D721Med (cell line): ENCODE measurements around the gene LIMCH1.

Experiments
- DNase-seq: peaks from one replicate; pipeline ENCODE4 v3.0.0; 2011; ENCODE audit warnings: low spot score; ENCODE audit not compliant: insufficient read length
- FAIRE-seq: peaks from 2 replicates; lab custom pipeline; 2011; peaks lifted over from hg19 to GRCh38; lab: Jason Lieb, UNC
- TF ChIP-seq, protein P1 (sequence below): IDR thresholded peaks from 2 replicates; pipeline ENCODE4 v1.5.1; 2012; ENCODE audit warnings: mild to moderate bottlenecking, control low read depth; ENCODE audit not compliant: insufficient read depth; ENCODE audit errors: missing control alignments

The LIMCH1 gene

DNA sequence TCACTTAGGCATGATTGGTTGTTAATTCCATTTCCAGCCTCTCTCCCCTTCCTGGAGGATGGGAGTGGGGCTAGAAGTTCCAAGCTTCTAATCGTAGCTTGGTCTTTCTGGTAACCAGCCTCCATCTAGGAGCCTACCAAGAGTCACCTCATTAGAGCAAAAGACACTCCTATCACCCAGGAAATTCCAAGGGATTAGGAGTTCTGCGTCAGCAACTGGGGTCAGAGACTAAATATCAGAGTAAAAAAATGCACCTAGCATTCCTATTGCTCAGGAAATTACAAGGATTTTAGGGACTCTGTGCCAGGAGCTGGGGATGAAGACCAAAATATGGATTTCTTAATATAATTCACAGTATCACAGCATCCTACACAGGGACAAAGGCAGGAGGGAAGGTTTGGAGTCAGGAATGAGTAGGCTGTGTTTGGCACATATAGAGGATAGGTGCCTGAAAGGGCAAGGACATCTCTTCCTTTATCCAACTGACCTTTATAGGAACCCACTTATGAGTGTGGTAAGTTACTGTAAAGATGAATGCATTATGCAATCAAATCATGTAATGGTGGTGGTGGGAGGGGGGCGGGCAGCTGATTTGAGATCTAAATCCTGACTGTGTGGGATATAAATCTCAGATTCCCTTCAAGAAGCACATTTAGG, 30.5 kb upstream of the LIMCH1 start:
- no peak for DNase-seq
- FAIRE-seq: no peak
- TF ChIP-seq, protein P1, sequence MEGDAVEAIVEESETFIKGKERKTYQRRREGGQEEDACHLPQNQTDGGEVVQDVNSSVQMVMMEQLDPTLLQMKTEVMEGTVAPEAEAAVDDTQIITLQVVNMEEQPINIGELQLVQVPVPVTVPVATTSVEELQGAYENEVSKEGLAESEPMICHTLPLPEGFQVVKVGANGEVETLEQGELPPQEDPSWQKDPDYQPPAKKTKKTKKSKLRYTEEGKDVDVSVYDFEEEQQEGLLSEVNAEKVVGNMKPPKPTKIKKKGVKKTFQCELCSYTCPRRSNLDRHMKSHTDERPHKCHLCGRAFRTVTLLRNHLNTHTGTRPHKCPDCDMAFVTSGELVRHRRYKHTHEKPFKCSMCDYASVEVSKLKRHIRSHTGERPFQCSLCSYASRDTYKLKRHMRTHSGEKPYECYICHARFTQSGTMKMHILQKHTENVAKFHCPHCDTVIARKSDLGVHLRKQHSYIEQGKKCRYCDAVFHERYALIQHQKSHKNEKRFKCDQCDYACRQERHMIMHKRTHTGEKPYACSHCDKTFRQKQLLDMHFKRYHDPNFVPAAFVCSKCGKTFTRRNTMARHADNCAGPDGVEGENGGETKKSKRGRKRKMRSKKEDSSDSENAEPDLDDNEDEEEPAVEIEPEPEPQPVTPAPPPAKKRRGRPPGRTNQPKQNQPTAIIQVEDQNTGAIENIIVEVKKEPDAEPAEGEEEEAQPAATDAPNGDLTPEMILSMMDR: no peak

DNA sequence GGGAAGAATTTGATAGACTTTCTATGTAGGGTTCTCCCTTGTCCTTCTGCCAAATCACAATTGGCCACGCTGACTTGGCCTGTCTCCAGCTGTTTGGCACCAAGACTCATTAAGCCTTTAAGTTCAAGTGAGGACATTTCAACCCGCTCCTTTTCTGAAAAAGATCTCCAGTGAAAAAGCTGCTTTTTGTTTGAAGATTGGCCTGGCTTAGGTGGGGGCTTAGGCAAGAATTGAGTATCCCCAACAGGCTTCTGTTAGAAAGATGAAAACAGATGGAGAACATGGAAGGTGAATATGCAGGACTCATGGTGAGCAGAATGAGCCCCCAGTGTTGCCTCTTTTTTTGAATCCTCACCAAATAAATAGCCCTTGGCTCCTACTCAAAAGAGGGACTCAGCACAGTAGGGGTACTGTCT, 28.5 kb upstream of the LIMCH1 start:
- no peak for DNase-seq

DNA sequence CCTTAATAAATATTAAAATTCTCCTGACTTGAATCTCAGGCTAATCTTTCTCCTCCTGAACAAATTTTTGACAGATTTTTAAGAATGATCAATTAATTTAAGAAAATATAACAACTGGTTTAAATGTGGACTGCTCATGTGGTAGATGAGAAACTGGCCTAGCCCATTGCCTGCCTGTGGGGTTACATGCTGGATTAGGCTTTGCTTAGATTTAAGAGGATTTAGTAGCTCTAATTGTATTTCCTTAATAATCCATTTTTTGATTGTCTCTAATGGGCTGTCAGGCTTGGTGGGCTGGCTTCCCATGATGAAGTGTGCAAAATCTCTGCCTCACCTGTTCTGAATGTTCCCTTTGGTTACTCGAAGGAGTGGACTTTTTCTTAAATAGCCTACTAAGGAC, 27.8 kb upstream of the LIMCH1 start:
- TF ChIP-seq, protein P1: no peak
- FAIRE-seq (peak; percentile 58), DNase-seq (peak; percentile 52)

More for the DNA sequence above, 28.5 kb upstream of the LIMCH1 start:
- no peak for FAIRE-seq
- TF ChIP-seq, protein P1: no peak

DNA sequence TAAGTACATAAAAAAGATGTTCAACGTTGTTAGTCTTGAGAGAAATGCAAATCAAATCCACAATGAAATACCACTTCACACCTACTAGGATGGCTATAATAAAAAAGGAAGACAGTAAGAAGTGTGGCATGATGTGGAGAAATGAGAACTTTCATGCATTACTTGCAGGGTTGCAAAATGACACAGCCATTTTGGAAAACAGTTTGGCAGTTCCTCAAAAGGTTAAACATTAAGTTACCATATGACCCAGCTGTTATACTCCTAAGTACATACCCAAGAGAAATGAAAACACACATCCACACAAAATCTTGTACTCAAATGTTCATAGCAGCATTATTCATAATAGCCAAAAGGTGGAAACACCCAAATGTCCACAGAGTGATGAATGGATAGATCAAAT, 25.8 kb upstream of the LIMCH1 start:
- FAIRE-seq (no peak), DNase-seq (no peak)
- TF ChIP-seq, protein P1: no peak

DNA sequence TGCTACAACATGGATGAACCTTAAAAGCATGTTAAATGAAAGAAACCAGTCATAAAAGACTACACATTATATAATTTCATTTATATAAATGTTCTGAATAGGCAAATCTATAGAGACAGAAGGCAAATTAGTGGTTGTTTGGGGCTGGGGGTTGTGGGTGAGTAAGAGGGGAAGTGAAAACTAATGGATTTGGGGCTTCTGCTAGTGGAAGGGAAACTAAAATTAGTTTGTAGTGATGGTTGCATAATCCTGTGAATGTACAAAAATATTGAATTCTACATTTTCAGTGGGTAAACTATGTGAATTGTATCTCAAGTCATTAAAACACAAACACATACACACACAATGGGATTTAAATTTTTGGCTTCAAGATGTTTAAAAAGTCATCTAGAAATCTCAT, 25.4 kb upstream of the LIMCH1 start:
- TF ChIP-seq, protein P1: no peak
- FAIRE-seq (no peak), DNase-seq (no peak)

DNA sequence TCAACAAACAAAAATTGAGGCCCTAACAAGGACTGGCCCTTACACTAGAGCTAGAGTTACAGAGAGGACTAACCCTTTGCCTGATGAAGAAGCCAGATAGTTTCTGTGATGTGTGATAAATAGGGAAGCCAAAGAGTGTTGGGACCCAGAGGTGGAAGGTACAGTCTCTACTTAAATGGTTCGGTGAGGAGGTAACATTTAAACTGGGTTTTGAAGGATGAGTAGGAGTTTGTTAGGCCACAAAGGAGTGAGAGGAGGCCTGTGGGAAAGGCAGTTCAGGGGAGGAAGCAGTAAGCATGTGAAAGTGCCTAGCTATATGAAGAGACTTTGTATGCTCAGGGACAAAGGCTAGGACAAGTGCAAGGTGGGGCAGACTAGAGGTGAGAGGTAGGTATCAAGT, 23.8 kb upstream of the LIMCH1 start:
- TF ChIP-seq, protein P1: no peak
- FAIRE-seq: no peak

DNA sequence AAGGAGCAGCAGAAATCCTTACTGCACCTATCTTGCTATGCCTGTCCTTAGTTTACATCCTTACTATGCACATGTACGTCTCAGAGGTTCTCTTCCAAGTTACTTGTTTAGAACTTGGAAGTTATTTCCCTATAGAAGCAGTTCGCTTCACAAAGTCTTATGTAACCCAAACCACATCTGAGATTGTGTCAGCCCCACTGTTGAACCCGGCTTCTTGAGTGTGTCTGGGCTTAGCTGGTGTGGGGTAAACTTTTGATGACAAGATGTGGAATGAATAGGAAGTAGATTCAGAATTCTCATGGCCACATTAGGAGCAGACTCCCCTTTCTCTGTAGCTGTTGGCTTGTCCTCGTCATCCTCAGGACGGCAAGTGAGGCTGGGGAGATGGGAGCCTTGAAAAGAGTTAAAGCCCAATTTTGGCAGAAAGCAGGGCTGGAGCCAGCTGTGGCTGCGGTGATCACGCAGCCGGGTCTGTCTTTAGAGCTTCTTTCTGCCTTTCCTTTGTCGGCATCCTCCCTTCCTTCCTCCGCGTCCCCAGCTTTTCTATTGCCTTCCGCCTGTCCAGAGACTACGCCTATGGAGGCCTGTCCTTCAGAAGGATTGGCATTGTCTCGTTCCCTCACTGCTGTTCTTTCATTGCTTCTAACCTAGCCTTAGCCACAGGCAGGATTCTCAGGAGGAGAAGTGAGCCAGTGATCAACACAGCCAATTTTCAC, 23.0 kb upstream of the LIMCH1 start:
- FAIRE-seq: no peak
- TF ChIP-seq, protein P1: no peak
- no peak for DNase-seq

More for the DNA sequence above, 23.8 kb upstream of the LIMCH1 start:
- no peak for DNase-seq
